OCI-LY7 (cell line): ENCODE results near the gene ZNF138. TPM values are rescaled to one million over a fixed set of nuclear protein-coding genes. Genes with fewer than 3 reads are reported as not detected.

Experiments used
- BruUV-seq: library from RNA; stranded (reverse); fragments of 400-500 nt; replicated peaks from 2 replicates; lab custom pipeline; 2021; lab: Mats Ljungman, UMichigan
- CTCF ChIA-PET: fragments of 300-600 bp; sonication (Branson Sonifier 250); formaldehyde crosslinking; loops from one replicate; lab custom pipeline; 2022; ENCODE audit warnings: antibody characterized with exemption; ENCODE audit not compliant: unreplicated experiment; lab: Charles Lee
- POLR2A ChIA-PET: fragments of 300-600 bp; sonication (Branson Sonifier 250); formaldehyde crosslinking; loops from one replicate; lab custom pipeline; 2022; ENCODE audit warnings: antibody characterized with exemption; lab: Charles Lee
- DNase-seq: peaks from one replicate; pipeline ENCODE4 v3.0.0-alpha.2; 2015; ENCODE audit warnings: low spot score
- H2AFZ ChIP-seq: fragments of 200-600 bp; sonication (generic), shearing (Covaris generic); 2 replicates; pipeline ENCODE4 v1.6.1; 2014; ENCODE audit warnings: mild to moderate bottlenecking, antibody characterized with exemption, low read length, moderate library complexity
- H3K27ac ChIP-seq: fragments of 200-600 bp; sonication (generic); 2 replicates; pipeline ENCODE4 v1.5.1; 2014; ENCODE audit warnings: mixed run types, low read depth, mild to moderate bottlenecking, moderate library complexity, low read length, inconsistent platforms; ENCODE audit not compliant: poor library complexity, severe bottlenecking
- H3K36me3 ChIP-seq: fragments of 200-600 bp; sonication (generic); 2 replicates; pipeline ENCODE4 v1.6.1; 2014; ENCODE audit warnings: mild to moderate bottlenecking, antibody characterized with exemption, low read length, moderate library complexity, mixed read lengths; ENCODE audit not compliant: insufficient read depth
- H3K4me1 ChIP-seq: fragments of 200-600 bp; sonication (generic); 2 replicates; pipeline ENCODE4 v1.5.1; 2014; ENCODE audit warnings: mild to moderate bottlenecking, low read length; ENCODE audit not compliant: insufficient read depth, poor library complexity, severe bottlenecking
- H3K4me2 ChIP-seq: fragments of 200-600 bp; sonication (generic); 2 replicates; pipeline ENCODE4 v1.6.1; 2014; ENCODE audit warnings: mild to moderate bottlenecking, low read length
- H3K4me3 ChIP-seq: fragments of 200-600 bp; sonication (generic); 2 replicates; pipeline ENCODE4 v1.5.1; 2014; ENCODE audit warnings: mild to moderate bottlenecking, low read depth, low read length; ENCODE audit not compliant: poor library complexity, severe bottlenecking
- H3K79me2 ChIP-seq: fragments of 200-600 bp; sonication (generic); 2 replicates; pipeline ENCODE4 v1.6.1; 2016; ENCODE audit warnings: low read depth, mild to moderate bottlenecking, low read length, moderate library complexity, mixed read lengths; ENCODE audit not compliant: insufficient read depth
- H3K9me2 ChIP-seq: fragments of 200-600 bp; sonication (generic); 2 replicates; pipeline ENCODE4 v1.6.1; 2016; ENCODE audit warnings: mild to moderate bottlenecking, low read length, mixed read lengths; ENCODE audit not compliant: insufficient read depth
- H3K9me3 ChIP-seq: fragments of 200-600 bp; sonication (generic); 2 replicates; pipeline ENCODE4 v1.6.1; 2014; ENCODE audit warnings: mild to moderate bottlenecking, mixed run types, low read length, mixed read lengths
- H4K20me1 ChIP-seq: fragments of 200-600 bp; sonication (generic); 2 replicates; pipeline ENCODE4 v1.6.1; 2014; ENCODE audit warnings: mild to moderate bottlenecking, antibody characterized with exemption, low read length, moderate library complexity, mixed read lengths; ENCODE audit not compliant: insufficient read depth
- CTCF ChIP-seq: fragments of 200-600 bp; sonication (generic); conservative IDR thresholded peaks from 2 replicates; pipeline ENCODE4 v1.5.1; 2014; ENCODE audit warnings: mild to moderate bottlenecking, antibody characterized with exemption, low read length, moderate library complexity, mixed read lengths
- EZH2phosphoT487 ChIP-seq: fragments of 200-600 bp; sonication (generic); IDR thresholded peaks from 2 replicates; pipeline ENCODE4 v1.6.1; 2018; ENCODE audit warnings: low read depth, borderline replicate concordance, mild to moderate bottlenecking, mixed run types, antibody characterized with exemption, low read length, moderate library complexity, mixed read lengths
- intact Hi-C: fragments of 100-400 bp; cut with micrococcal nuclease; formaldehyde crosslinking; loops from one replicate; pipeline ENCODE4 v1.10.0; 2022; ENCODE audit not compliant: unreplicated experiment
- total RNA-seq, 2 experiments: library from RNA; depleted of rRNA in 1 of 2; stranded (reverse); fragments of >200 nt in 1 of 2; shearing (Covaris generic) in 1 of 2; gene quantifications; 2 replicates each; pipeline ENCODE4 v1.2.3, GENCODE V29; 2014 to 2022

Gene ZNF138
- total RNA-seq, 2 experiments from 2014 or later: 23.5 to 25.6 TPM

GRCh38 chr7:64878684-64879083 lies 84.5 kb downstream of the ZNF138 start:
- no peaks in the 10 kb centered on the region for H3K9me3 ChIP-seq
- no peak overlapping the region for H2AFZ ChIP-seq
- TF ChIP-seq CTCF: no peak
- TF ChIP-seq EZH2phosphoT487: no peak
- no peak overlapping the region for H3K27ac ChIP-seq
- ChIA-PET POLR2A (no interaction called here), CTCF (no interaction called here)
- H3K4me2 ChIP-seq: no peak overlapping the region
- H4K20me1 ChIP-seq: no peaks in the 10 kb centered on the region
- H3K79me2 ChIP-seq: no peaks in the 10 kb centered on the region
- no peaks in the 10 kb centered on the region for H3K36me3 ChIP-seq
- no TSS peak for BruUV-seq
- no peak overlapping the region for H3K4me3 ChIP-seq
- DNase-seq: no peak
- intact Hi-C loops: no loop called here
- H3K9me2 ChIP-seq: no peaks in the 10 kb centered on the region
- no peaks in the 10 kb centered on the region for H3K4me1 ChIP-seq

GRCh38 chr7:64879086-64879730 lies 85.0 kb downstream of the ZNF138 start:
- Histone ChIP-seq H3K79me2 (no peaks in the 10 kb centered on the region), H2AFZ (no peak overlapping the region), H3K36me3 (no peaks in the 10 kb centered on the region), H3K4me3 (no peak overlapping the region), H3K27ac (no peak overlapping the region), H3K9me3 (no peaks in the 10 kb centered on the region), H4K20me1 (no peaks in the 10 kb centered on the region), H3K4me1 (no peaks in the 10 kb centered on the region), H3K9me2 (no peaks in the 10 kb centered on the region), H3K4me2 (no peak overlapping the region)
- ChIA-PET POLR2A (no interaction called here), CTCF (no interaction called here)
- BruUV-seq: no TSS peak
- no peak for TF ChIP-seq EZH2phosphoT487
- TF ChIP-seq CTCF: no peak
- intact Hi-C loops: no loop called here
- DNase-seq: no peak

GRCh38 chr7:64879800-64880199 lies 85.6 kb downstream of the ZNF138 start:
- H2AFZ ChIP-seq: no peak overlapping the region
- H3K9me3 ChIP-seq: no peaks in the 10 kb centered on the region
- H3K36me3 ChIP-seq: no peaks in the 10 kb centered on the region
- BruUV-seq: no TSS peak
- TF ChIP-seq CTCF (no peak), EZH2phosphoT487 (no peak)
- H4K20me1 ChIP-seq: no peaks in the 10 kb centered on the region
- no peaks in the 10 kb centered on the region for H3K79me2 ChIP-seq
- ChIA-PET POLR2A (no interaction called here), CTCF (no interaction called here)
- no peaks in the 10 kb centered on the region for H3K4me1 ChIP-seq
- no peak for DNase-seq
- intact Hi-C loops: no loop called here
- no peak overlapping the region for H3K27ac ChIP-seq
- H3K4me3 ChIP-seq: no peak overlapping the region
- no peaks in the 10 kb centered on the region for H3K9me2 ChIP-seq
- no peak overlapping the region for H3K4me2 ChIP-seq
